ENCODE measurements around the gene OSGEP.

- TF ChIP-seq, protein P1, sequence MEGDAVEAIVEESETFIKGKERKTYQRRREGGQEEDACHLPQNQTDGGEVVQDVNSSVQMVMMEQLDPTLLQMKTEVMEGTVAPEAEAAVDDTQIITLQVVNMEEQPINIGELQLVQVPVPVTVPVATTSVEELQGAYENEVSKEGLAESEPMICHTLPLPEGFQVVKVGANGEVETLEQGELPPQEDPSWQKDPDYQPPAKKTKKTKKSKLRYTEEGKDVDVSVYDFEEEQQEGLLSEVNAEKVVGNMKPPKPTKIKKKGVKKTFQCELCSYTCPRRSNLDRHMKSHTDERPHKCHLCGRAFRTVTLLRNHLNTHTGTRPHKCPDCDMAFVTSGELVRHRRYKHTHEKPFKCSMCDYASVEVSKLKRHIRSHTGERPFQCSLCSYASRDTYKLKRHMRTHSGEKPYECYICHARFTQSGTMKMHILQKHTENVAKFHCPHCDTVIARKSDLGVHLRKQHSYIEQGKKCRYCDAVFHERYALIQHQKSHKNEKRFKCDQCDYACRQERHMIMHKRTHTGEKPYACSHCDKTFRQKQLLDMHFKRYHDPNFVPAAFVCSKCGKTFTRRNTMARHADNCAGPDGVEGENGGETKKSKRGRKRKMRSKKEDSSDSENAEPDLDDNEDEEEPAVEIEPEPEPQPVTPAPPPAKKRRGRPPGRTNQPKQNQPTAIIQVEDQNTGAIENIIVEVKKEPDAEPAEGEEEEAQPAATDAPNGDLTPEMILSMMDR (IDR thresholded peaks at IDR 0.05) = no peak
- TF ChIP-seq POLR2A (IDR thresholded peaks at IDR 0.05) = no peak
- no peak for TF ChIP-seq POLR2AphosphoS5 (IDR thresholded peaks at IDR 0.05)
Observed at GRCh38 chr14:20486684-20487395, 32.2 kb upstream of the OSGEP start.
